Vagina (tissue), 2 donors: Measurements from ENCODE around the gene ZNF320. TPM values are rescaled to one million over a fixed set of nuclear protein-coding genes. Genes with fewer than 3 reads are reported as not detected.
"Not testable (repeated sequence)": the region's sequence is repeated elsewhere in the genome, so short reads cannot be mapped to it uniquely, and the experiment has no call there.

ENCODE experiments used
- DNase-seq, 2 donors: peaks; one replicate each; pipeline ENCODE4 v3.0.0-alpha.2; 2017; ENCODE audit errors: extremely low spot score in 2 of 2
- H3K27ac ChIP-seq: fragments of 200-600 bp; sonication (generic); one replicate; pipeline ENCODE4 v1.5.1; 2019
- H3K27me3 ChIP-seq: fragments of 200-600 bp; sonication (generic); one replicate; pipeline ENCODE4 v1.5.1; 2019
- H3K36me3 ChIP-seq, 2 donors: fragments of 200-600 bp; sonication (generic); one replicate each; pipeline ENCODE4 v1.5.1; 2017 to 2019
- H3K4me1 ChIP-seq: fragments of 200-600 bp; sonication (generic); one replicate; pipeline ENCODE4 v1.5.1; 2019
- H3K4me3 ChIP-seq, 2 donors: fragments of 200-600 bp; sonication (generic); 1 replicate in 1 of 2; 2 replicates in 1 of 2; pipeline ENCODE4 v1.5.1; 2016 to 2019
- H3K9me3 ChIP-seq: fragments of 200-600 bp; sonication (generic); one replicate; pipeline ENCODE4 v1.5.1; 2019
- POLR2A ChIP-seq, 2 donors: fragments of 450-650 bp; IDR thresholded peaks; one replicate each; pipeline ENCODE4 v1.6.1; 2017; ENCODE audit warnings: antibody characterized with exemption in 2 of 2, mild to moderate bottlenecking in 2 of 2, moderate library complexity in 2 of 2
- POLR2AphosphoS5 ChIP-seq, 2 donors: sonication (generic); formaldehyde crosslinking; IDR thresholded peaks; one replicate each; pipeline ENCODE4 v1.9.0; 2017; ENCODE audit warnings: antibody characterized with exemption in 2 of 2, mild to moderate bottlenecking in 2 of 2, low read depth in 1 of 2; ENCODE audit not compliant: insufficient read depth in 1 of 2
- intact Hi-C: fragments of 100-400 bp; cut with DNase I; formaldehyde crosslinking; loops from one replicate; pipeline ENCODE4 v1.15.1; 2023
- total RNA-seq: library from RNA; depleted of rRNA; stranded (reverse); fragments of >200 nt; gene quantifications from one replicate; pipeline ENCODE4 v1.2.3, GENCODE V29; 2016
- TF ChIP-seq, protein P1 (sequence below), 3 experiments: fragments of 450-650 bp in 2 of 3; fragments of 200-600 bp in 1 of 3; sonication (generic) in 1 of 3; IDR thresholded peaks; one replicate each; pipeline ENCODE4 v1.5.1; 2017 to 2019; ENCODE audit warnings: antibody characterized with exemption in 3 of 3, mild to moderate bottlenecking in 2 of 3, moderate library complexity in 2 of 3

ZNF320 gene
- total RNA-seq, 1 donor from 2014 or later = 6.4 TPM

DNA sequence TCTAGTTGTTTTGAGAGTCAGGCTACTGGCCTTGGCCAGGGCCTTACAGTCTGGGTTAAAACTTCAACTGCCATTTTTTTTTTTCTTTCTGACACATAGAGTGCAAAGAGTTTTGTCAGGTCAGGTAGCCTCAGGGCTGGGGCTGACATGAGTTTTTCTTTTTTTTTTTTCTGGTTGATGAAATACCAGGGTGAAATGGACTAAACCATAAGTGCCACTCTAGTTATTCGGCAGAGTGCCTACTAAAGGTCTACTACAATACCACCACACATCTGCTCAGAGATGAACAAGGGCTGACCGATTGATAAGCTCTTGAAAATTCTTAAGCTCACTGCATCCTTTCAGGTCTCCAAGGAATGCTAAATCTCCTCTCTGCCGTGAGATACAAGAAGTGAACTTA, 4.4 kb upstream of the ZNF320 start:
- DNase-seq = no peak
- Histone ChIP-seq H3K4me3 (no peak overlapping the region), H3K27ac (no peak overlapping the region), H3K27me3 (no peaks in the 10 kb centered on the region), H3K4me1 (peaks cover 6% of the 10 kb centered on the region), H3K36me3 (peaks cover 0 to 8% of the 10 kb centered on the region in 2 donors), H3K9me3 (no peaks in the 10 kb centered on the region)
- intact Hi-C loops = no loop called here
- TF ChIP-seq, protein P1, sequence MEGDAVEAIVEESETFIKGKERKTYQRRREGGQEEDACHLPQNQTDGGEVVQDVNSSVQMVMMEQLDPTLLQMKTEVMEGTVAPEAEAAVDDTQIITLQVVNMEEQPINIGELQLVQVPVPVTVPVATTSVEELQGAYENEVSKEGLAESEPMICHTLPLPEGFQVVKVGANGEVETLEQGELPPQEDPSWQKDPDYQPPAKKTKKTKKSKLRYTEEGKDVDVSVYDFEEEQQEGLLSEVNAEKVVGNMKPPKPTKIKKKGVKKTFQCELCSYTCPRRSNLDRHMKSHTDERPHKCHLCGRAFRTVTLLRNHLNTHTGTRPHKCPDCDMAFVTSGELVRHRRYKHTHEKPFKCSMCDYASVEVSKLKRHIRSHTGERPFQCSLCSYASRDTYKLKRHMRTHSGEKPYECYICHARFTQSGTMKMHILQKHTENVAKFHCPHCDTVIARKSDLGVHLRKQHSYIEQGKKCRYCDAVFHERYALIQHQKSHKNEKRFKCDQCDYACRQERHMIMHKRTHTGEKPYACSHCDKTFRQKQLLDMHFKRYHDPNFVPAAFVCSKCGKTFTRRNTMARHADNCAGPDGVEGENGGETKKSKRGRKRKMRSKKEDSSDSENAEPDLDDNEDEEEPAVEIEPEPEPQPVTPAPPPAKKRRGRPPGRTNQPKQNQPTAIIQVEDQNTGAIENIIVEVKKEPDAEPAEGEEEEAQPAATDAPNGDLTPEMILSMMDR (IDR thresholded peaks at IDR 0.05) = no peak
- no peak for TF ChIP-seq POLR2A (IDR thresholded peaks at IDR 0.05)
- TF ChIP-seq POLR2AphosphoS5 (IDR thresholded peaks at IDR 0.05; ENCODE audit: insufficient read depth in 1 of 2, low read depth in 1 of 2) = no peak

DNA sequence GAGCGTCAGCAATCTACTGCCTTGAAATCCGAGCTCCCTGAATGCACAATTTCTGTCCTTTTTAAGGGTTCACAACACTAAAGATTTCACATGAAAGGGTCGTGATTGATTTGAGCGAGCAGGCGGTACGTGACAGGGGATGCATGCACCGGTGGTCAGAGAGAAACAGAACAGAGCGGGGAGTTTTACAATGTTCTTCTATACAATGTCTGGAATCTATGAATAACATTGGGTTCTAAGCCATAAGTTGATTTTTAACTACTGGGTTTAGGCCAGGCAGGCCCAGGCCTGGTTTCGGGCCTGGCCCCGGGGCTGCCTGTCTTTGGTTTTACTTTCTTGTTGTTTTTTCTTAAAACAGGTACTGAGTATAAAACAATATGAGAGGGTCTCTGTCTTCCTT, 1.2 kb upstream of the ZNF320 start:
- H3K4me3 ChIP-seq, H3K9me3 ChIP-seq, H3K36me3 ChIP-seq, DNase-seq, H3K27me3 ChIP-seq: not testable (repeated sequence)
- intact Hi-C loops = loop anchor here (1.0 kb wide), 1 partner anchor 46 kb away; no protein-coding TSS in a partner anchor
- H3K27ac ChIP-seq = peak overlapping the region; percentile 85
- H3K4me1 ChIP-seq = peaks cover 17% of the 10 kb centered on the region

- DNase-seq = no peak
- no peaks in the 10 kb centered on the region for H3K27me3 ChIP-seq
- intact Hi-C loops = loop anchor here (1.0 kb wide), 1 partner anchor 46 kb away; no protein-coding TSS in a partner anchor
Measured at GRCh38 chr19:52898101-52898500, 666 bp upstream of the ZNF320 start.

GRCh38 chr19:52896431-52897137, 851 bp downstream of the ZNF320 start:
- DNase-seq = no peak

More at GRCh38 chr19:52898101-52898500, 666 bp upstream of the ZNF320 start:
- TF ChIP-seq, protein P1 (IDR thresholded peaks at IDR 0.05) = no peak
- TF ChIP-seq POLR2AphosphoS5 (IDR thresholded peaks at IDR 0.05; ENCODE audit: insufficient read depth in 1 of 2, low read depth in 1 of 2) = no peak
- no peak for TF ChIP-seq POLR2A (IDR thresholded peaks at IDR 0.05)
- Histone ChIP-seq H3K4me3 (peak overlapping the region; percentile 61 to 77), H3K36me3 (no peaks in the 10 kb centered on the region), H3K27ac (peak overlapping the region; percentile 85), H3K9me3 (no peaks in the 10 kb centered on the region), H3K4me1 (peaks cover 17% of the 10 kb centered on the region)

GRCh38 chr19:52891336-52891735, 6.1 kb downstream of the ZNF320 start:
- Histone ChIP-seq H3K36me3 (peaks cover 0 to 36% of the 10 kb centered on the region in 2 donors), H3K27ac (no peak overlapping the region), H3K4me1 (peaks cover 6% of the 10 kb centered on the region), H3K27me3 (no peaks in the 10 kb centered on the region), H3K9me3 (no peaks in the 10 kb centered on the region), H3K4me3 (no peak overlapping the region)
- no peak for DNase-seq
- intact Hi-C loops = no loop called here
- TF ChIP-seq POLR2AphosphoS5 (IDR thresholded peaks at IDR 0.05; ENCODE audit: insufficient read depth in 1 of 2, low read depth in 1 of 2) (no peak), POLR2A (IDR thresholded peaks at IDR 0.05) (no peak)
- TF ChIP-seq, protein P1 (IDR thresholded peaks at IDR 0.05) = no peak

More at GRCh38 chr19:52896431-52897137, 851 bp downstream of the ZNF320 start:
- TF ChIP-seq POLR2A (IDR thresholded peaks at IDR 0.05) = no peak
- no peak for TF ChIP-seq POLR2AphosphoS5 (IDR thresholded peaks at IDR 0.05; ENCODE audit: insufficient read depth in 1 of 2, low read depth in 1 of 2)
- TF ChIP-seq, protein P1 (IDR thresholded peaks at IDR 0.05) = no peak
- Histone ChIP-seq H3K36me3 (no peaks in the 10 kb centered on the region), H3K4me3 (peak overlapping the region; percentile 61 to 77), H3K27me3 (no peaks in the 10 kb centered on the region), H3K27ac (peak overlapping the region; percentile 85), H3K9me3 (no peaks in the 10 kb centered on the region), H3K4me1 (peaks cover 17% of the 10 kb centered on the region)
- intact Hi-C loops = no loop called here
